HEK293 (cell line): ENCODE results near the gene TUBB3.
A peak's percentile ranks its signal among the peaks of the same experiment; 100 is the strongest.

Source experiments
- CTCF ChIA-PET: fragments of 350-600 bp; formaldehyde crosslinking; extraction: SDS; loops from one replicate; lab custom pipeline; 2021; ENCODE audit warnings: antibody characterized with exemption; lab: Yijun Ruan, JAX
- POLR2A ChIA-PET: fragments of 300-600 bp; formaldehyde crosslinking; extraction: SDS; loops from one replicate; lab custom pipeline; 2020; ENCODE audit warnings: antibody characterized with exemption, inconsistent platforms; lab: Yijun Ruan, JAX
- H3K27ac ChIP-seq: fragments of 200-500 bp; sonication (Bioruptor generic); 2 replicates; pipeline ENCODE4 v1.5.1; 2014; ENCODE audit warnings: low read depth, low read length, control low read depth, inconsistent platforms; ENCODE audit errors: extremely low read depth
- H3K36me3 ChIP-seq, 2 experiments: fragments of 200-500 bp in 1 of 2; sonication (Bioruptor generic) in 1 of 2; 1 replicate in 1 of 2; 2 replicates in 1 of 2; pipeline ENCODE4 v1.5.1; 2014 to 2017; ENCODE audit warnings: inconsistent platforms in 2 of 2, low read length in 2 of 2; ENCODE audit not compliant: control insufficient read depth in 2 of 2, insufficient read depth in 1 of 2
- H3K4me1 ChIP-seq: fragments of 200-500 bp; sonication (Bioruptor generic); 2 replicates; pipeline ENCODE4 v1.5.1; 2014; ENCODE audit warnings: mild to moderate bottlenecking, low read length, inconsistent platforms; ENCODE audit not compliant: control insufficient read depth, insufficient read depth
- H3K4me3 ChIP-seq: 2 replicates; pipeline ENCODE4 v1.5.1; 2011; ENCODE audit warnings: low read depth, mild to moderate bottlenecking, control low read depth, low read length, moderate library complexity
- H3K9me3 ChIP-seq: fragments of 200-500 bp; sonication (Bioruptor generic); 2 replicates; pipeline ENCODE4 v1.5.1; 2014; ENCODE audit warnings: low read depth, low read length, inconsistent platforms; ENCODE audit not compliant: control insufficient read depth, insufficient read depth
- PBX3 ChIP-seq: sonication (generic); formaldehyde crosslinking; IDR thresholded peaks from 2 replicates; pipeline ENCODE4 v1.8.1; 2022; ENCODE audit warnings: mild to moderate bottlenecking, moderate library complexity, missing genetic modification reagents
- PRDM2 ChIP-seq: fragments of 450-650 bp; formaldehyde crosslinking; IDR thresholded peaks from 2 replicates; pipeline ENCODE4 v1.5.1; 2016; ENCODE audit warnings: missing biosample characterization, missing genetic modification characterization, borderline replicate concordance
- ZBTB10 ChIP-seq: fragments of 450-650 bp; formaldehyde crosslinking; IDR thresholded peaks from 2 replicates; pipeline ENCODE4 v1.5.1; 2016; ENCODE audit warnings: missing biosample characterization, missing genetic modification characterization
- ZBTB6 ChIP-seq: fragments of 450-650 bp; formaldehyde crosslinking; IDR thresholded peaks from 2 replicates; pipeline ENCODE4 v1.5.1; 2017; ENCODE audit warnings: missing biosample characterization, missing genetic modification characterization
- ZNF311 ChIP-seq: fragments of 450-650 bp; formaldehyde crosslinking; IDR thresholded peaks from 2 replicates; pipeline ENCODE4 v1.5.1; 2017; ENCODE audit warnings: missing biosample characterization, missing genetic modification characterization, borderline replicate concordance
- ZNF335 ChIP-seq: fragments of 450-650 bp; formaldehyde crosslinking; conservative IDR thresholded peaks from 2 replicates; pipeline ENCODE4 v1.5.1; 2016; ENCODE audit warnings: missing biosample characterization, missing genetic modification characterization
- ZNF426 ChIP-seq: fragments of 450-650 bp; formaldehyde crosslinking; IDR thresholded peaks from 2 replicates; pipeline ENCODE4 v1.5.1; 2017; ENCODE audit warnings: missing biosample characterization, missing genetic modification characterization, mild to moderate bottlenecking, inconsistent platforms, moderate library complexity
- ZNF610 ChIP-seq: fragments of 450-650 bp; formaldehyde crosslinking; IDR thresholded peaks from 2 replicates; pipeline ENCODE4 v1.5.1; 2016; ENCODE audit warnings: missing biosample characterization, missing genetic modification characterization, borderline replicate concordance

TUBB3 gene

GRCh38 chr16:89971495-89972243 lies 48.5 kb downstream of the TUBB3 start:
- CTCF ChIA-PET: interaction anchor here (1.1 to 1.3 kb wide), 2 partner anchors 22 to 61 kb away, joined by 3 to 5 read pairs; no protein-coding TSS in a partner anchor
- H3K36me3 ChIP-seq: peaks cover 10 to 34% of the 10 kb centered on the region in 2 experiments; a peak in 2 of 3 replicates
- H3K9me3 ChIP-seq: no peaks in the 10 kb centered on the region
- peak overlapping the region; percentile 90 for H3K27ac ChIP-seq
- POLR2A ChIA-PET: interaction anchor here (0.6 to 4.3 kb wide), 6 partner anchors 12 to 110 kb away, joined by 3 to 32 read pairs (median 7); partner anchors contain the start of gene TUBB3
- TF ChIP-seq ZNF311 (tag by site-specific recombination) (no peak), PRDM2 (tag by site-specific recombination) (0 out of 2 replicates have a peak, but pooled peaks have one; percentile 40), ZNF335 (tag by site-specific recombination) (no peak), ZNF426 (tag by site-specific recombination) (no peak), ZNF610 (no peak), ZBTB10 (tag by site-specific recombination) (no peak), ZBTB6 (peak; percentile 26; the same call in 1 of the 2 replicates), PBX3 (peak; percentile 28; the same call in 1 of the 2 replicates)
- H3K4me3 ChIP-seq: peak overlapping the region; percentile 100
- H3K4me1 ChIP-seq: 0 out of 2 replicates have a peak, but pooled peaks cover 3% of the 10 kb centered on the region
